Epithelial cell of proximal tubule (primary cell): ENCODE results near the gene FBLN2. TPM values are rescaled to one million over a fixed set of nuclear protein-coding genes. Genes with fewer than 3 reads are reported as not detected.
"Not testable (repeated sequence)": the region's sequence is repeated elsewhere in the genome, so short reads cannot be mapped to it uniquely, and the experiment has no call there.

Source experiments
- DNase-seq: peaks from one replicate; pipeline ENCODE4 v3.0.0-alpha.2; 2011; ENCODE audit warnings: low read depth
- H3K4me3 ChIP-seq: 2 replicates; pipeline ENCODE4 v1.5.1; 2011; ENCODE audit warnings: low read depth, mild to moderate bottlenecking, low read length
- total RNA-seq: library from RNA; depleted of rRNA; stranded (reverse); fragments of >200 nt; gene quantifications from 2 replicates; pipeline ENCODE4 v1.2.3, GENCODE V29; 2015
- TF ChIP-seq, protein P1 (sequence below): conservative IDR thresholded peaks from 2 replicates; pipeline ENCODE4 v1.5.1; 2012; ENCODE audit warnings: low read depth, mild to moderate bottlenecking, low read length

FBLN2 gene
- total RNA-seq, 1 donor from 2014 or later = 1.1 TPM

DNA sequence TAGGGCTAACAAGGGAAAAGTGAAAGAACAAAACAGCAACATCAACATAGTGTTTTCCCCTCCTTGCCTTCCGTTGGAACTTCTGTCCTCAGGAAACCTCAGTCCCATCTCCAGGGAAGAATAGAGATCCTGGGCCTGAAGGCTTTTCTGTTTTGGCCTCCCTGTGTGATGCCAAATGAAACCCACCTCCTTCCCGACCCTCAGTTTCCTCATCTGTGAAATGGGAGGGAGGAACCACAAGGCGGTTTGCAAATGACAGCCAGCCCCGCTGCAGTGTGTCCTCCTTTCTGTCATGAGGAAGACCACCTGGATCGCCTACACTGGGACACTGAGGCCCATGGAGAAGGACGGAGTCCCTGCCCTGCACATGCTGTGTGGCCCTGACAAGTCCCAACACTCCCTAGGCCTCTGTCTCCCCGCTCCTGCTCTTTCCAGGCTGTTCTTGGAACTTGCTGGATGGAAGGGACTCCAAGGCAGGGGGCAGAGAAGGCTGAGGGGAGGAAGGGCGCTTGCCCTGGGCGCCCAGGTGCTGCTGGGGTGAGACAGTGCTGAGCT lies 28.5 kb upstream of the FBLN2 start:
- TF ChIP-seq, protein P1, sequence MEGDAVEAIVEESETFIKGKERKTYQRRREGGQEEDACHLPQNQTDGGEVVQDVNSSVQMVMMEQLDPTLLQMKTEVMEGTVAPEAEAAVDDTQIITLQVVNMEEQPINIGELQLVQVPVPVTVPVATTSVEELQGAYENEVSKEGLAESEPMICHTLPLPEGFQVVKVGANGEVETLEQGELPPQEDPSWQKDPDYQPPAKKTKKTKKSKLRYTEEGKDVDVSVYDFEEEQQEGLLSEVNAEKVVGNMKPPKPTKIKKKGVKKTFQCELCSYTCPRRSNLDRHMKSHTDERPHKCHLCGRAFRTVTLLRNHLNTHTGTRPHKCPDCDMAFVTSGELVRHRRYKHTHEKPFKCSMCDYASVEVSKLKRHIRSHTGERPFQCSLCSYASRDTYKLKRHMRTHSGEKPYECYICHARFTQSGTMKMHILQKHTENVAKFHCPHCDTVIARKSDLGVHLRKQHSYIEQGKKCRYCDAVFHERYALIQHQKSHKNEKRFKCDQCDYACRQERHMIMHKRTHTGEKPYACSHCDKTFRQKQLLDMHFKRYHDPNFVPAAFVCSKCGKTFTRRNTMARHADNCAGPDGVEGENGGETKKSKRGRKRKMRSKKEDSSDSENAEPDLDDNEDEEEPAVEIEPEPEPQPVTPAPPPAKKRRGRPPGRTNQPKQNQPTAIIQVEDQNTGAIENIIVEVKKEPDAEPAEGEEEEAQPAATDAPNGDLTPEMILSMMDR = no peak
- no peak for DNase-seq
- no peak overlapping the region for H3K4me3 ChIP-seq

- no peak overlapping the region for H3K4me3 ChIP-seq
- DNase-seq = no peak
- TF ChIP-seq, protein P1 = no peak
Observed at GRCh38 chr3:13521309-13521708, 27.6 kb upstream of the FBLN2 start.

DNA sequence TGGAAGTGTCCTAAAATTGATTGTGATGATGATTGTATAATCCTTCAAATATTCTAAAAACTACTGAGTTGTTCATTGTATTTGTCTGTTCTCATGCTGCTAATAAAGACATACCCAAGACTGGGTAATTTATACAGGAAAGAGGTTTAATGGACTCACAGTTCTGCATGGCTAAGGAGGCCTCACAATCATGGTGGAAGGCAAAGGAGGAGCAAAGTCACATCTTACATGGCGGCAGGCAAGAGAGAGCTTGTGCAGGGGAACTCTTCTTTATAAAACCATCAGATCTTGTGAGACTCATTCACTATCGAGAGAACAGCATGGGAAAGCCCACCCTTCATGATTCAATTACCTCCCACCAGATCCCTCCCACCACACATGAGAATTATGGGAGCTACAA lies 27.2 kb upstream of the FBLN2 start:
- DNase-seq, H3K4me3 ChIP-seq: not testable (repeated sequence)

DNA sequence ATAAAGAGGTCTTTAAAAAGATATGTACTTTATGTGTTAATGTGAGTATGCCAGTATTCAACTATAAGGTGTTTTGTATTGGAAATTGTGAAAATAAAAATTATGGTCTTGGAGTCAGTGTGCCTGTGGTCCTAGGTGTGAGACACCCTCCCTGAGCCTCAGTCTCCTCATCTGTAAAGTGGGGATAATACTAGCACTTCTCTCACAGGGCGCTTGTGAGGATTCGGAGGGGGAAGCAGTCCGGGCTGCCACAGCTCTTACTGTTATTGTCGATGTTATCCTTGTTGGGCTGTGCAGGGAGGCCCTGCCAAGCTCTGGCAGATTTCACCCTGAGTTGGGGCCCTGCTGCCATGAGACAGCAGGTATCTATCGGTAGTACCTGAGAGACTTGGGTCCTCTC lies 26.7 kb upstream of the FBLN2 start:
- no peak overlapping the region for H3K4me3 ChIP-seq
- DNase-seq = no peak
- TF ChIP-seq, protein P1 = no peak

GRCh38 chr3:13524979-13525669 lies 23.8 kb upstream of the FBLN2 start:
- no peak for DNase-seq
- TF ChIP-seq, protein P1 = no peak
- H3K4me3 ChIP-seq = no peak overlapping the region

- TF ChIP-seq, protein P1 = no peak
- no peak for DNase-seq
- no peak overlapping the region for H3K4me3 ChIP-seq
Observed at GRCh38 chr3:13525827-13526625, 22.9 kb upstream of the FBLN2 start.

DNA sequence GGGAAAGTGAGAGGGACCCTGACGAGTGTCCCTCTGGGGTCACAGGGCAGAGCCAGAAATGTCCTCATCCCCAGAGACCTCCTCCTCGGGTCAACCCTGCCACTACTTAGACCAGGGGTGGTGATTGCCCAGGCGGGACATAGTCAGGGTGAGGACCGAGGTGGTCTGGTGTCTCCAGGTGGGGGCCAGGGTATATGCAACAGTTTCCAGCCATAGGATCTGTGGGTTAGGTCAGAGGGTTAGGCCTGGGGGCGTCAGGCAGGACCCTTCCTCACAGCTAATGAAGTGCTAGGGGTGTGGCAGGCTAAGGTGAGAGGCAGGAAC lies 22.3 kb upstream of the FBLN2 start:
- no peak for DNase-seq
- TF ChIP-seq, protein P1 = no peak
- H3K4me3 ChIP-seq = no peak overlapping the region
